Left ventricle myocardium inferior (tissue), 1 donor: ENCODE data around the gene PIPOX. TPM values are rescaled to one million over a fixed set of nuclear protein-coding genes. Genes with fewer than 3 reads are reported as not detected.

Experiments used
- DNase-seq: peaks from one replicate; pipeline ENCODE4 v3.0.0-alpha.2; 2020
- H3K27ac ChIP-seq: fragments of 200-600 bp; replicated peaks from 2 replicates; pipeline ENCODE4 v1.8.0; 2021
- H3K27me3 ChIP-seq: fragments of 200-600 bp; 2 replicates; pipeline ENCODE4 v1.8.0; 2021; ENCODE audit warnings: low read depth
- H3K36me3 ChIP-seq: fragments of 200-600 bp; 2 replicates; pipeline ENCODE4 v1.8.0; 2021
- H3K4me1 ChIP-seq: fragments of 200-600 bp; 2 replicates; pipeline ENCODE4 v1.8.0; 2021
- H3K4me3 ChIP-seq: fragments of 200-600 bp; 2 replicates; pipeline ENCODE4 v1.8.0; 2021; ENCODE audit warnings: mild to moderate bottlenecking, moderate library complexity
- H3K9me3 ChIP-seq: fragments of 200-600 bp; replicated peaks from 2 replicates; pipeline ENCODE4 v1.8.0; 2021
- intact Hi-C: fragments of 100-400 bp; cut with micrococcal nuclease; formaldehyde crosslinking; loops from one replicate; pipeline ENCODE4 v1.11.0; 2022
- long read RNA-seq: library from polyadenylated mRNA; unstranded; transcript quantifications from one replicate; pipeline ENCODE4 v2.0.0, GENCODE V29; 2021
- total RNA-seq: library from RNA; stranded (reverse); fragmentation: NEBNext Ultra II Directional; extraction: Animal tissue kit (Norgen Biotek cat#: 25700); gene quantifications from one replicate; pipeline ENCODE4 v1.2.1, GENCODE V29; 2021
- TF ChIP-seq, protein P1 (sequence below): fragments of 200-600 bp; IDR thresholded peaks from 2 replicates; pipeline ENCODE4 v1.8.0; 2021; ENCODE audit warnings: antibody characterized with exemption, mild to moderate bottlenecking, borderline replicate concordance
- donor health status: DM: no; HTN: yes; CAD: no; lungs with severe emphysema.

The PIPOX gene, protein sequence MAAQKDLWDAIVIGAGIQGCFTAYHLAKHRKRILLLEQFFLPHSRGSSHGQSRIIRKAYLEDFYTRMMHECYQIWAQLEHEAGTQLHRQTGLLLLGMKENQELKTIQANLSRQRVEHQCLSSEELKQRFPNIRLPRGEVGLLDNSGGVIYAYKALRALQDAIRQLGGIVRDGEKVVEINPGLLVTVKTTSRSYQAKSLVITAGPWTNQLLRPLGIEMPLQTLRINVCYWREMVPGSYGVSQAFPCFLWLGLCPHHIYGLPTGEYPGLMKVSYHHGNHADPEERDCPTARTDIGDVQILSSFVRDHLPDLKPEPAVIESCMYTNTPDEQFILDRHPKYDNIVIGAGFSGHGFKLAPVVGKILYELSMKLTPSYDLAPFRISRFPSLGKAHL
- total RNA-seq = 0.60 TPM
- long read RNA-seq = 0 reads

DNA sequence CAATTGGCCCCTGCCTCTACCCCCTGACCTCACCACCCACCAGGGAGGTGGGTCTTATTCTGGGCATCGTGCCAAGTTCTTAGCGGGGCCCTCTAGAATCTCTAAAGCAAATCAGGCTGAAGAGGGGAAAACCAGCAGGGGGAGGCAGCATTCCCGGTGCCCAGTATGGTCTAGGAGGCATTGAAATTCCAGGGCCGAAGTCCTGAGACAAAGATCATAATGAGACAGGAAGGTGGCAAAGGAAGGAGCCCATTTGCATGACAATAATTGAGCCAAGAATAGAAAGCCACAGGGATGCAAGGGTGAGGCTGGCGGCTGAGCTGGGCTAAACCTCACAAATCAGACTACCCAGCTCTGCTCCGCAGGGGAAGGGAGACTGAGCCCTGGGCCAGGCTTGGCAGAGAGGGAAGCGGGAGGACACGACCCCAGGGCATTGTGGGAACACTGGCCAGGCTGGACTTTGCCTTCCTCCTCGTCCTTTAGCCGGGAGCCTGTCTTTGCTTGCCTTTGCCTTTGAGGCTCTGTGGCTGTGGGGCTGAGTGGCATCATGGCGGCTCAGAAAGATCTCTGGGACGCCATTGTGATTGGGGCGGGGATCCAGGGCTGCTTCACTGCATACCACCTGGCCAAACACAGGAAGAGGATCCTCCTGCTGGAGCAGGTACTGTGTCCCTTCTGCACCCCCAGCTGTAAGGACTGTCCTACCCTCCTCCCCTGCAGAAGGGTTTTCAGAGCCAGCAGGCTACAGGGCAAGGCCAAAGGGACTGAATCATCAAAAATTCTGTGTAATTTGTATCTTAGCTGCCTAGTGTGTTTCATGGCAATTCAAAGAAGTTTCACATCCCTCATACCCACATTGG lies at the start of gene PIPOX:
PIPOX (plus strand) TSS at position 463 of the 860 bp plus-strand sequence; CDS start at position 548, 85 bp downstream.
- DNase-seq = no peak
- intact Hi-C loops = no loop called here
- peaks cover 9% of the 10 kb centered on the region for H3K4me1 ChIP-seq
- peaks cover 34% of the 10 kb centered on the region for H3K27me3 ChIP-seq
- no peaks in the 10 kb centered on the region for H3K36me3 ChIP-seq
- peak within 1 kb of the TSS; percentile 40 for H3K27ac ChIP-seq
- H3K9me3 ChIP-seq = no peaks in the 10 kb centered on the region
- TF ChIP-seq, protein P1, sequence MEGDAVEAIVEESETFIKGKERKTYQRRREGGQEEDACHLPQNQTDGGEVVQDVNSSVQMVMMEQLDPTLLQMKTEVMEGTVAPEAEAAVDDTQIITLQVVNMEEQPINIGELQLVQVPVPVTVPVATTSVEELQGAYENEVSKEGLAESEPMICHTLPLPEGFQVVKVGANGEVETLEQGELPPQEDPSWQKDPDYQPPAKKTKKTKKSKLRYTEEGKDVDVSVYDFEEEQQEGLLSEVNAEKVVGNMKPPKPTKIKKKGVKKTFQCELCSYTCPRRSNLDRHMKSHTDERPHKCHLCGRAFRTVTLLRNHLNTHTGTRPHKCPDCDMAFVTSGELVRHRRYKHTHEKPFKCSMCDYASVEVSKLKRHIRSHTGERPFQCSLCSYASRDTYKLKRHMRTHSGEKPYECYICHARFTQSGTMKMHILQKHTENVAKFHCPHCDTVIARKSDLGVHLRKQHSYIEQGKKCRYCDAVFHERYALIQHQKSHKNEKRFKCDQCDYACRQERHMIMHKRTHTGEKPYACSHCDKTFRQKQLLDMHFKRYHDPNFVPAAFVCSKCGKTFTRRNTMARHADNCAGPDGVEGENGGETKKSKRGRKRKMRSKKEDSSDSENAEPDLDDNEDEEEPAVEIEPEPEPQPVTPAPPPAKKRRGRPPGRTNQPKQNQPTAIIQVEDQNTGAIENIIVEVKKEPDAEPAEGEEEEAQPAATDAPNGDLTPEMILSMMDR = no peak
- no peak within 1 kb of the TSS for H3K4me3 ChIP-seq

DNA sequence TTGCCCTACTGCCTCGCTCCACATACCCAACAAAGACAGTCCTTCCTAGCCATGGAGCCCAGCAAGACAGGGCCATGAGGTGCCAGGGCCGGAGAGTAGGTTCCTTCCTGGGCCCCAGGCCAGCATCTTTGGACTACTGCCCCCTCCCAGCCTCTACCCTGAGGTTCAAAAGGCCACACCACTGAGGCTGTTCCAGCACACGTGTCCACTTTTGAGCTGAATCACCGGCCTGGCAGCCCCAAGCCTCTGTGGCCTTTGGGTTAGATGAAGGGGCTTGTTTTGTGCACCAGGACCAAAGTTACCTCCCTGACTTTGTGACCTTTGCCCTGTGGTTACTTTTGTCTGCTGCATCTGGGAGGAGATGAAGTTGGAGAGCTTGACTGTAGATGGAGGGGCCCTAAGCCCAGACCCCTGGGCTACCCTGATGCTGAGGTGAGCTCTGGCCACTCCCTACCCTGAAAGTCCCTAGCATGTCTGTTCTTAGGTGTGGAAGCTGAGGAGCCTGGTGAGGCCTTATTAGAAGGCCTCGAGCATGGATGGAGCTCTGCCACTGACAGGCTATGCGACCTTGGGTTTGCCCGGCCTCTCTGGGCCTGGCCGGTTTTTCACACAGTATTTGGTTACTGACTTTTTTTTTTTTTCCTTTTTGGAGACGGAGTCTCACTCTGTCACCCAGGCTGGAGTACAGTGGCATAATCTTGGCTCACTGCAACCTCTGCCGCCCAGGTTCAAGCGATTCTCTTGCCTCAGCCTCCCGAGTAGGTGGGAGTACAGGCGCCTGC lies 49.1 kb upstream of the PIPOX start:
- Histone ChIP-seq H3K27ac (no peak overlapping the region), H3K27me3 (no peaks in the 10 kb centered on the region), H3K4me1 (peaks cover 6% of the 10 kb centered on the region), H3K4me3 (no peak overlapping the region), H3K9me3 (no peaks in the 10 kb centered on the region), H3K36me3 (no peaks in the 10 kb centered on the region)
- no peak for DNase-seq
- intact Hi-C loops = no loop called here
- TF ChIP-seq, protein P1 = no peak

DNA sequence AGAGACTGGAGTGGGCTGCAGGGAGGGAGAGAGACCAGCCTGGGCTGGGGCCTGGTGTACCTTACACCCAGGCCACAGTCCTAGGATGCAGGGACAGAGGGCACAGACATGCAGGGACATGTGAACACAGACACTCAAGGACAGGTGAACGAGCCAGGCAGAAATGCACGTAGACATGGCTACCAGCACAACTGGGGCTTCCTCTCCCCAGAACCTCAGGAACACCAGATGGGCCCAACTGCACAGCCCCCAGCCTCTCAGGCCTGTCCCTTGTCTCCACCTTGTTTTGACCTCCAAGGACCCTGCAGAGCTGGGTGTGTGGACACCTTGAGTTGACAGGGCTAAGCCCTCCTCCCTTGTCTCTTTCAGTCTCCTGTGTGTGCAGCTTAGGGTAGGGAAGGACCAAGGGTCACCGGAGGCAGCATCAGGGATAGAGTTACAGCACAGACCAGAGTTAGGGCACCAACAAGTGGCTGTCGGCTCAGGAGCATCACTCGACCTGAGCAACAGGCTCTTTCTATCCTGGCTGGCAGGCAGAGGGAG lies 46.3 kb upstream of the PIPOX start:
- Histone ChIP-seq H3K36me3 (no peaks in the 10 kb centered on the region), H3K9me3 (no peaks in the 10 kb centered on the region), H3K27me3 (no peaks in the 10 kb centered on the region), H3K4me1 (peaks cover 6% of the 10 kb centered on the region), H3K4me3 (no peak overlapping the region), H3K27ac (no peak overlapping the region)
- DNase-seq = no peak
- intact Hi-C loops = no loop called here
- TF ChIP-seq, protein P1 = no peak

DNA sequence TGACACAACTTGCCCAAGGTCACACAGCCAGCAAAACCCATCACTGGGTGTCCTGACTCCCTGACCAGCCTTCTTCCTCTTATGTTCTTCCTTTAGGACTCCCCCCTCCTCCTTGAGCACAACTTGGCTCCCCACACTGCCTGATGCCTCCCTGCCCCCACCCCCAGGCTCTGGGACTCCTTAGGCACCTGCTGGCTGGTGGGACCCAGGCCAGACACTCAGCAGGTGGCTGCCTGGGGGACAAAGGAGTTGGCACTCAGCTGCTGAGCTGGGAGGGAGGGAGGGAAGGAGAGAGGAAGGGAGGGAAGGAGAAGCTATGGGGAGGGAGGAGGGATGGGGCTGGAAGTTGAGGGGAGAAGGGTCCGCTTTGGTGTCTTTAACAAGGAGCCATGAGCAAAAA lies 45.1 kb upstream of the PIPOX start:
- no peak for DNase-seq
- H3K27me3 ChIP-seq = peaks cover 7% of the 10 kb centered on the region
- H3K36me3 ChIP-seq = no peaks in the 10 kb centered on the region
- intact Hi-C loops = no loop called here
- H3K4me1 ChIP-seq = peaks cover 6% of the 10 kb centered on the region
- no peaks in the 10 kb centered on the region for H3K9me3 ChIP-seq
- H3K27ac ChIP-seq = no peak overlapping the region
- no peak overlapping the region for H3K4me3 ChIP-seq
- TF ChIP-seq, protein P1 = no peak

DNA sequence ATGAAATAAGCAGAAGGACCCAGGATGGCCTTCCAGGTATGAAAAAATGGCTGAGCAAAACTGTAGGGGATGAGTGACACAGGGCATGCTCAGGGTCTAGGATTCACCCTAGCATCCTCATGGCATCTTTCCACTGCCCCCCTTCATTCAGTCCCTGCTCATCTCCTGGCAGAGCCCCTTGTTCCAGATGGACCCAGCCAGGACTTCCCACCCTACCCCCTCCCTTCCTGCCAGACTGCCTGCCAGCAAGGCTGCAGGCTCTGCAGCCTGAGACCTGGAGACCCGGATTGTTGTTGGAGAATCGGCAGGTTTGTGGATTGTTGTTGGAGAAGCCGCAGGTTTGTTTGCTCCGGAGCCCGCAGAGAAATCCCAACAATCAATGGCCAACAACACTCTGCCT lies 43.7 kb upstream of the PIPOX start:
- no peak overlapping the region for H3K4me3 ChIP-seq
- TF ChIP-seq, protein P1 = no peak
- H3K27me3 ChIP-seq = peaks cover 21% of the 10 kb centered on the region
- no peak overlapping the region for H3K27ac ChIP-seq
- H3K4me1 ChIP-seq = peaks cover 6% of the 10 kb centered on the region
- no peaks in the 10 kb centered on the region for H3K9me3 ChIP-seq
- no peaks in the 10 kb centered on the region for H3K36me3 ChIP-seq
- no peak for DNase-seq
- intact Hi-C loops = no loop called here
